ENCODE data around the gene SYNGAP1.

SYNGAP1 gene

DNA sequence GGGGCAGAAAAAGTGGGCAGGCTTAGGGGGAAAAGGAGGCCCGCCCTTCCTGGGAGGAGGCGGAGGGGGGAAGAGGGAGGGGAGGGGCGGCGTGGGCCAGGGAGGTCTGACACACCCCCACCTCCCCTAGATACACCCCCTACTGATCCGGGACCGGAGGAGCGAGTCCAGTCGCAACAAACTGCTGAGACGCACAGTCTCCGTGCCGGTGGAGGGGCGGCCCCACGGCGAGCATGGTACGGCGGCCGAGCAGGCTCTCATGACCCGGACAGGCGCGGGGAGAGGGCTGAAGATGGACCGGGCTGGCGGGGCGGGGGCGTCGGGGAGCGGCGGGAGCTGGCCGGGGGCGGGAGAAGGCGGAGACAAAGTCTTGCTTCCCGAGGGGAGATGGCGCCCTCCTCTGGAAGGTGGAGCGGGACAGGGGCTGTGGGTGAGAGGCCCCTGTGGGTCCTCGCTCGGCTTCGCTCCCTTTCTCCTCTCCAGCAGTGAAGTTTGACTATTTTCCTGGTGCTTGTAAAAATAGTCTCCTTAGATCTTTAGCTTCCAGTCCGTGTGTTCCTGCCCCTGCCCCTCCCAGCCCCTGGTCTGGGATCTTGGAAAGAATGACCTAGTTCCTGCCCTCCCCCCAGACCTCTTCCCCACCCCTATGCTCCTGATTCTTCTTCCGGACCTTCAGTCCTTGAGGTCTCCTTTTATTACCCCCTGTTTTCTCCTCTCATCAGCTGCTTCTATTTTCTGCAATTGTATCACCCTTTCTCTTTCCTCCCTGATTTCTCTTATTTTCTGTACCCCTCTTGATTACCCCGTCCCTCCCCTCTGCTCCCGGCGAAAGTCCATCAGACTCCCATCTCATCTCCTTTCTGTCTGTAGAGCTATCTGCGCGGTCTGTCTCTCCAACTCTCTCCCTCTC lies 6.1 kb downstream of the SYNGAP1 start:
- TF ChIP-seq, protein P1, sequence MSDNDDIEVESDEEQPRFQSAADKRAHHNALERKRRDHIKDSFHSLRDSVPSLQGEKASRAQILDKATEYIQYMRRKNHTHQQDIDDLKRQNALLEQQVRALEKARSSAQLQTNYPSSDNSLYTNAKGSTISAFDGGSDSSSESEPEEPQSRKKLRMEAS (IDR thresholded peaks at IDR 0.05) = peak; percentile 94
- TF ChIP-seq, protein P2, sequence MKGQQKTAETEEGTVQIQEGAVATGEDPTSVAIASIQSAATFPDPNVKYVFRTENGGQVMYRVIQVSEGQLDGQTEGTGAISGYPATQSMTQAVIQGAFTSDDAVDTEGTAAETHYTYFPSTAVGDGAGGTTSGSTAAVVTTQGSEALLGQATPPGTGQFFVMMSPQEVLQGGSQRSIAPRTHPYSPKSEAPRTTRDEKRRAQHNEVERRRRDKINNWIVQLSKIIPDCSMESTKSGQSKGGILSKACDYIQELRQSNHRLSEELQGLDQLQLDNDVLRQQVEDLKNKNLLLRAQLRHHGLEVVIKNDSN (IDR thresholded peaks at IDR 0.05) = 0 out of 2 replicates have a peak, but pooled peaks have one; percentile 11
- peak; percentile 65 for TF ChIP-seq RAD21 (IDR thresholded peaks at IDR 0.05; ENCODE audit: low read depth)
- TF ChIP-seq, protein P3, sequence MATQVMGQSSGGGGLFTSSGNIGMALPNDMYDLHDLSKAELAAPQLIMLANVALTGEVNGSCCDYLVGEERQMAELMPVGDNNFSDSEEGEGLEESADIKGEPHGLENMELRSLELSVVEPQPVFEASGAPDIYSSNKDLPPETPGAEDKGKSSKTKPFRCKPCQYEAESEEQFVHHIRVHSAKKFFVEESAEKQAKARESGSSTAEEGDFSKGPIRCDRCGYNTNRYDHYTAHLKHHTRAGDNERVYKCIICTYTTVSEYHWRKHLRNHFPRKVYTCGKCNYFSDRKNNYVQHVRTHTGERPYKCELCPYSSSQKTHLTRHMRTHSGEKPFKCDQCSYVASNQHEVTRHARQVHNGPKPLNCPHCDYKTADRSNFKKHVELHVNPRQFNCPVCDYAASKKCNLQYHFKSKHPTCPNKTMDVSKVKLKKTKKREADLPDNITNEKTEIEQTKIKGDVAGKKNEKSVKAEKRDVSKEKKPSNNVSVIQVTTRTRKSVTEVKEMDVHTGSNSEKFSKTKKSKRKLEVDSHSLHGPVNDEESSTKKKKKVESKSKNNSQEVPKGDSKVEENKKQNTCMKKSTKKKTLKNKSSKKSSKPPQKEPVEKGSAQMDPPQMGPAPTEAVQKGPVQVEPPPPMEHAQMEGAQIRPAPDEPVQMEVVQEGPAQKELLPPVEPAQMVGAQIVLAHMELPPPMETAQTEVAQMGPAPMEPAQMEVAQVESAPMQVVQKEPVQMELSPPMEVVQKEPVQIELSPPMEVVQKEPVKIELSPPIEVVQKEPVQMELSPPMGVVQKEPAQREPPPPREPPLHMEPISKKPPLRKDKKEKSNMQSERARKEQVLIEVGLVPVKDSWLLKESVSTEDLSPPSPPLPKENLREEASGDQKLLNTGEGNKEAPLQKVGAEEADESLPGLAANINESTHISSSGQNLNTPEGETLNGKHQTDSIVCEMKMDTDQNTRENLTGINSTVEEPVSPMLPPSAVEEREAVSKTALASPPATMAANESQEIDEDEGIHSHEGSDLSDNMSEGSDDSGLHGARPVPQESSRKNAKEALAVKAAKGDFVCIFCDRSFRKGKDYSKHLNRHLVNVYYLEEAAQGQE (IDR thresholded peaks at IDR 0.05; ENCODE audit: low read depth) = no peak
- 0 out of 2 replicates have a peak, but pooled peaks have one; percentile 28 for TF ChIP-seq EP300 (IDR thresholded peaks at IDR 0.05; ENCODE audit: borderline replicate concordance)
- TF ChIP-seq EGR1 (IDR thresholded peaks at IDR 0.05) = peak; percentile 81
- 0 out of 2 replicates have a peak, but pooled peaks have one; percentile 20 for TF ChIP-seq YY1 (IDR thresholded peaks at IDR 0.05; ENCODE audit: low read depth)
- no peak for TF ChIP-seq TEAD4 (IDR thresholded peaks at IDR 0.05)
- peak; percentile 28 for TF ChIP-seq ZBTB7A (IDR thresholded peaks at IDR 0.05; ENCODE audit: low read depth)

DNA sequence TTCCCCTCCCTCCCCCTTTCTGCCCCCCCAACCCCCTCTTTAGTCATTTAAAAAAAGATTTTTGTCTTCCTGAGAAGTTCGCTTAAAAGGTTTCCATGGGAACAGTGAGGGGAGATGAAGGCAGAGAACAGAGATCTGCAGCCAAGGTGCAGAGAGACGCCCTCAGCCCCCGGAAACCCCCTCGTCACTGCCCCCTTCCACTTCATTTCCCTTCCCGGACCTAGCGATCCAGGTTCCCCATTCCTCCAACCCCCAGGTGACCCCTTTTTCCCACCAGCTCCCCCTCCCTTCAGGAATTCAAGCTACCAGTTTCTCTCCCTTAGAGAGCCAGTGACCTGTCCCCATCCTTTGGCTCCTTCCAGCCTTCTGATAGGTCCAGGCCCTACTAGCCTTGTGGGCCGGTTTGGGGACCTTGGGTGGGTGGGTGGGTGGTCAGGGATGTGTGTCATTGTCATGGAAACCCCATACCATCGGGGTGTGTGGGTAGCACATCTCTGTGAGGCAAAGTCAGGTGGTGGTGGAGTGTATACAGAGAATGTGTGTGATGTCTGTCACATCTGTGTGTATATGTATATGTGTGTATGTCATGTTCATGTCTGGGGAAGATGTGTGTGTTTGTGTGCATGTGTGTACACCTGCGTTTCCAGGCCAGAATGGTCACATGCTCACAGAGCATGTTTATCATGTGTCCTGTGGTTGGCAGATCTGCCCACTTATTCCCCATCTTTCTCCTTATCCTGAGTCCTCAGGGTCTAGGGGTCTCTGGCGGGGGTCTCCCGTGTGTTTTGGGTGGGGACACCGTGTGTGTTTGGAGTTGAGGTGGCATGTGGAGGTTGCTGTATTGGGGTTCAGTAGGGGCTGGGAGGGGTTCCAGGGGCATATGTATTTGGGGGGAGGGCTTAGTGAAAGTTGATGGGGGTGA lies 7.0 kb downstream of the SYNGAP1 start:
- TF ChIP-seq NFIC (IDR thresholded peaks at IDR 0.05) = no peak
- TF ChIP-seq, protein P2 (IDR thresholded peaks at IDR 0.05) = no peak
- no peak for TF ChIP-seq CEBPB (IDR thresholded peaks at IDR 0.05)
- TF ChIP-seq TEAD4 (IDR thresholded peaks at IDR 0.05) = no peak

DNA sequence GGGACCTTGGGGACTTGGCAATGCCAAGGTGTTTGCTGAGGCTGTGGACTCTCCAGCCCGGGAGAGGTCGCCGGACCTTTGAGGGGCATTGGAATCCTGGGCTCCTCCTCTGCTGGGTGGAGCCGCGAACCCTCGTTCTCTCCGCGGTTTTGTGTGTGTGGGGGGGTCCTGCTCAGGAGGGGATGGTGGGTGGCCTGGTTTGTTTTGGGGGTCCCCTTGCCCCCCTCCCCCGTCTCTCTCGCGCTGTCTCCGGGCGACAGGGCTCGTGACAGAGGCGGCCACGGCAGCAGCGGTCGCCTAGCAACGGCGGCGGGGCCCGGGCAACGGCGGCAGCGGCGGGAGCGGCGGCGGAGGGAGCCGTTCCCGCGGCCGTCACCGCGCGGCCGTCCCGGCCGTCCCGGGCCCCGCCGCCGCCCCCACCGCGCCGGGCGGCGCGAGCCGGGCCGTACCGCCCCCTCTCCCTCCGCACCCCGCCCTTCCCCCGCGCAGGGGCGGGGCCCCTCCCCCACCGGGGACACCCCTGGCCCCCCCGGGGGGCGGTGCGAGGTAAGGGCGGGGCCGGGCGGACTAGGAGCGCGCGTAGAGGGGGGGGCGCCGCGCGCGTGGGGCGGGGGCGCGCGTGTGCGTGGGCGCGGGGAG lies 7.8 kb downstream of the SYNGAP1 start:
- no peak for TF ChIP-seq TEAD4 (IDR thresholded peaks at IDR 0.05)
- TF ChIP-seq, protein P3 (IDR thresholded peaks at IDR 0.05; ENCODE audit: low read depth) = no peak
- TF ChIP-seq ZBTB7A (IDR thresholded peaks at IDR 0.05; ENCODE audit: low read depth) = peak; percentile 78; the same call in 1 of the 2 replicates

DNA sequence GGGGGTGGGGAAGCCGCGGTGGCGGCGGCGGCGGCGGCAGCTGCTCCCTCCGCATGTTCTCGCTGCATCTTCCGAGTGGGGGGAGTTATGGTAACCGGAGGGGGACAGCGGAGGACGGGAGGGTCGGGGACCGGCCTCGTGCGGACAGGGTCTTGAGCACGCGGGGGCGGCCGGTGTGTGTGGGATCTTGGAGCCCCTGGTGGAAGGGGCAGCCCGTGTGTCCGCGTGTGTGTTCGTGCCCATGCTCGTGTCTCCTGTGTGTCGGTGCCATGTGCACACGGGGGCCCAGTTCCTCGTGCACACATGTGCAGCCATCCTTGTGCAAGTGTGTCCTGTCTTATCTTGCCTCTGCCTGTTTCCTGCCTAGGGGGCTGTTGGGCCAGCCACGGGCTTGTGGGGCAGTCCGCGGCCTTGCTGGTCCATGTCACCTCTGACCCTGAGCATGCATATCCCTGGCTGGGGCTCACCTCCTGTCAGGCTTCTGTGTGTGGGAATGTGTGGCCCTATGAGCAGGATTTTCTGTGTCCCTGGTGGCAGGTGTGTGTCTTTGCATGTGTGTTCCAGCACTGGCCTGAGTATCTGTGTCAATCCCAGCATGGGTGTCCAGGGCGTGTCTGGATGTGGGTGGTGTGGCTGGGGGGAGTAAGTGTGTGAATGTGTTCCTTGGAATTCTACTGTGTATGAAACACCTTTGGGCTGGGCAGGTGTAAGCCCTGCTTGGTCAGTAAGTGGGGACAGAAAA lies 8.5 kb downstream of the SYNGAP1 start:
- TF ChIP-seq EGR1 (IDR thresholded peaks at IDR 0.05) (peak; percentile 68), RAD21 (IDR thresholded peaks at IDR 0.05; ENCODE audit: low read depth) (no peak), TAF1 (IDR thresholded peaks at IDR 0.05; ENCODE audit: low read depth) (no peak)
- TF ChIP-seq, protein P2 (IDR thresholded peaks at IDR 0.05) = no peak
- TF ChIP-seq, protein P1 (IDR thresholded peaks at IDR 0.05) = peak; percentile 85
